HepG2 (cell line): ENCODE measurements around the gene GLS2. TPM values are rescaled to one million over a fixed set of nuclear protein-coding genes. Genes with fewer than 3 reads are reported as not detected.

Source experiments
- ARID5B ChIP-seq: IDR thresholded peaks from 2 replicates; pipeline ENCODE4 v1.4.0; 2020; ENCODE audit warnings: mild to moderate bottlenecking, missing genetic modification reagents
- ATF1 ChIP-seq: IDR thresholded peaks from 2 replicates; pipeline ENCODE4 v1.6.1; 2016; ENCODE audit warnings: mild to moderate bottlenecking, control low read depth
- DRAP1 ChIP-seq: IDR thresholded peaks from 2 replicates; pipeline ENCODE4 v1.6.1; 2016; ENCODE audit warnings: missing genetic modification reagents, missing compliant biosample characterization
- ELK4 ChIP-seq: sonication (generic); formaldehyde crosslinking; IDR thresholded peaks from 2 replicates; pipeline ENCODE4 v1.9.0; 2021; ENCODE audit warnings: missing genetic modification reagents, borderline replicate concordance
- GABPB1 ChIP-seq: IDR thresholded peaks from 2 replicates; pipeline ENCODE4 v1.6.1; 2016; ENCODE audit warnings: mild to moderate bottlenecking, missing genetic modification reagents, moderate library complexity, missing compliant biosample characterization
- ISL2 ChIP-seq: sonication (generic); formaldehyde crosslinking; IDR thresholded peaks from 2 replicates; pipeline ENCODE4 v1.5.0; 2020; ENCODE audit warnings: missing genetic modification reagents
- JDP2 ChIP-seq: sonication (generic); formaldehyde crosslinking; IDR thresholded peaks from 2 replicates; pipeline ENCODE4 v1.8.1; 2022; ENCODE audit warnings: missing genetic modification reagents, borderline replicate concordance
- JUN ChIP-seq: sonication (generic); formaldehyde crosslinking; IDR thresholded peaks from 2 replicates; pipeline ENCODE4 v1.4.0; 2020; ENCODE audit warnings: mild to moderate bottlenecking, missing genetic modification reagents
- MXD3 ChIP-seq: IDR thresholded peaks from 2 replicates; pipeline ENCODE4 v1.6.1; 2016; ENCODE audit warnings: mild to moderate bottlenecking, missing biosample characterization, missing genetic modification reagents
- MYNN ChIP-seq: sonication (generic); formaldehyde crosslinking; IDR thresholded peaks from 2 replicates; pipeline ENCODE4 v1.4.0; 2020; ENCODE audit warnings: mild to moderate bottlenecking, low read depth, missing genetic modification reagents
- NBN ChIP-seq: fragments of 450-650 bp; conservative IDR thresholded peaks from 2 replicates; pipeline ENCODE4 v1.6.1; 2017
- NFIC ChIP-seq: IDR thresholded peaks from 2 replicates; pipeline ENCODE4 v1.6.1; 2012; ENCODE audit warnings: mild to moderate bottlenecking, low read length, inconsistent platforms
- NR2F1 ChIP-seq, 2 experiments: fragments of 450-650 bp in 1 of 2; formaldehyde crosslinking in 1 of 2; IDR thresholded peaks; 2 replicates each; pipeline versions ENCODE4 v1.5.0 to v1.6.1; 2016 to 2020; ENCODE audit warnings: mild to moderate bottlenecking in 1 of 2, missing compliant biosample characterization in 1 of 2, missing genetic modification reagents in 1 of 2, moderate library complexity in 1 of 2
- ONECUT2 ChIP-seq: sonication (generic); formaldehyde crosslinking; IDR thresholded peaks from 2 replicates; pipeline ENCODE4 v1.4.0; 2020; ENCODE audit warnings: missing genetic modification reagents
- RNF2 ChIP-seq: fragments of 450-650 bp; conservative IDR thresholded peaks from 2 replicates; pipeline ENCODE4 v1.6.1; 2016; ENCODE audit warnings: low read depth
- SMAD9 ChIP-seq: sonication (generic); formaldehyde crosslinking; IDR thresholded peaks from 2 replicates; pipeline ENCODE4 v1.5.1; 2020; ENCODE audit warnings: mild to moderate bottlenecking, missing genetic modification reagents
- ZKSCAN5 ChIP-seq: sonication (generic); formaldehyde crosslinking; IDR thresholded peaks from 2 replicates; pipeline ENCODE4 v1.5.1; 2020; ENCODE audit warnings: mild to moderate bottlenecking, missing genetic modification reagents
- ZNF17 ChIP-seq: sonication (generic); formaldehyde crosslinking; IDR thresholded peaks from 2 replicates; pipeline ENCODE4 v1.5.0; 2020; ENCODE audit warnings: mild to moderate bottlenecking, missing genetic modification reagents
- ZNF362 ChIP-seq: sonication (generic); formaldehyde crosslinking; IDR thresholded peaks from 2 replicates; pipeline ENCODE4 v1.4.0; 2020; ENCODE audit warnings: missing genetic modification reagents, mild to moderate bottlenecking, borderline replicate concordance
- ZNF678 ChIP-seq: sonication (generic); formaldehyde crosslinking; IDR thresholded peaks from 2 replicates; pipeline ENCODE4 v1.4.0; 2020; ENCODE audit warnings: mild to moderate bottlenecking, missing genetic modification reagents
- ZNF7 ChIP-seq: IDR thresholded peaks from 2 replicates; pipeline ENCODE4 v1.6.1; 2016; ENCODE audit warnings: missing biosample characterization, missing genetic modification reagents
- ZNF740 ChIP-seq: sonication (generic); formaldehyde crosslinking; IDR thresholded peaks from 2 replicates; pipeline ENCODE4 v1.4.0; 2020; ENCODE audit warnings: missing genetic modification reagents
- ZNF883 ChIP-seq: sonication (generic); formaldehyde crosslinking; IDR thresholded peaks from 2 replicates; pipeline ENCODE4 v1.5.1; 2020; ENCODE audit warnings: mild to moderate bottlenecking, missing genetic modification reagents; ENCODE audit errors: not compliant biosample characterization
- polyA plus RNA-seq, 8 experiments: library from polyadenylated mRNA; depleted of rRNA in 3 of 8; stranded (reverse) in 7 of 8; unstranded in 1 of 8; fragments of >200 nt; fragmentation: Illumina TruSeq in 4 of 8; extraction: Trizol in 4 of 8; gene quantifications; 2 replicates each; pipeline versions ENCODE4 v1.2.1 to v1.2.3, GENCODE V29; 2011 to 2016; ENCODE audit warnings: low read depth in 4 of 8, missing spikeins in 1 of 8, mixed read lengths in 1 of 8; ENCODE audit not compliant: insufficient read depth in 1 of 8
- total RNA-seq, 5 experiments: library from RNA; depleted of rRNA; stranded (reverse); fragments of >200 nt; fragmentation: Illumina TruSeq; extraction: Trizol; gene quantifications; 2 replicates each; pipeline ENCODE4 v1.2.3, GENCODE V29; 2016; ENCODE audit warnings: low read depth in 1 of 5

The GLS2 gene
- total and polyA plus RNA-seq, 2 of the 13 experiments (the other 11 are each of a cell fraction or from before 2014, with no cell fraction given): 8.6 to 12.2 TPM

GRCh38 chr12:56448860-56449621 is 38.9 kb downstream of the GLS2 start, which contains the start of gene TIMELESS (continued):
- TF ChIP-seq ARID5B: peak; percentile 42; the same call in 1 of the 2 replicates
- TF ChIP-seq JUN (CRISPR knock-in tag): no peak
- peak; percentile 86 for TF ChIP-seq MXD3 (CRISPR knock-in tag)
- no peak for TF ChIP-seq ZKSCAN5
- TF ChIP-seq ZNF362 (CRISPR knock-in tag): no peak
- no peak for TF ChIP-seq NR2F1 (CRISPR knock-in tag; IDR thresholded peaks at IDR 0.05)
- TF ChIP-seq GABPB1 (CRISPR knock-in tag): peak; percentile 80; the same call in 1 of the 2 replicates
- peak; percentile 73; the same call in 1 of the 2 replicates for TF ChIP-seq ISL2 (CRISPR knock-in tag)
- peak; percentile 21; the same call in 1 of the 2 replicates for TF ChIP-seq DRAP1
- 0 out of 2 replicates have a peak, but pooled peaks have one; percentile 69 for TF ChIP-seq SMAD9 (CRISPR knock-in tag)
- TF ChIP-seq RNF2: peak; percentile 67
- no peak for TF ChIP-seq NFIC
- no peak for TF ChIP-seq NBN
- TF ChIP-seq ELK4 (CRISPR knock-in tag): no peak
- TF ChIP-seq ZNF883 (CRISPR knock-in tag): peak; percentile 87
- no peak for TF ChIP-seq ZNF740
- TF ChIP-seq JDP2 (CRISPR knock-in tag): no peak; the same call in 1 of the 2 replicates
- TF ChIP-seq ONECUT2 (CRISPR knock-in tag): no peak
- TF ChIP-seq MYNN: no peak
- no peak for TF ChIP-seq ZNF17 (CRISPR knock-in tag)
- no peak for TF ChIP-seq ATF1 (CRISPR knock-in tag)
- TF ChIP-seq ZNF678 (CRISPR knock-in tag): no peak; the same call in 1 of the 2 replicates
- TF ChIP-seq ZNF7 (CRISPR knock-in tag): no peak
